Mucosa of descending colon (tissue), 3 donors: ENCODE results near the gene SND1. TPM values are rescaled to one million over a fixed set of nuclear protein-coding genes. Genes with fewer than 3 reads are reported as not detected.

Source experiments
- ATAC-seq: fragments of 200-7000 bp; cut with Tn5 transposase; one replicate; pipeline ENCODE4 v1.9.1; 2020; ENCODE audit warnings: mild to moderate bottlenecking, moderate library complexity
- DNase-seq, 3 donors: peaks; one replicate each; pipeline ENCODE4 v3.0.0-alpha.2; 2020
- H3K36me3 ChIP-seq: fragments of 200-600 bp; one replicate; pipeline ENCODE4 v1.8.0; 2021; ENCODE audit warnings: low read depth, mild to moderate bottlenecking
- H3K4me1 ChIP-seq: fragments of 200-600 bp; one replicate; pipeline ENCODE4 v1.8.0; 2021; ENCODE audit warnings: low read depth, mild to moderate bottlenecking
- H3K4me3 ChIP-seq: fragments of 200-600 bp; one replicate; pipeline ENCODE4 v1.8.0; 2021; ENCODE audit warnings: mild to moderate bottlenecking
- H3K9me3 ChIP-seq: fragments of 200-600 bp; one replicate; pipeline ENCODE4 v1.8.0; 2021; ENCODE audit warnings: mild to moderate bottlenecking
- intact Hi-C, 2 donors: fragments of 100-400 bp; cut with DNase I in 1 of 2; cut with micrococcal nuclease in 1 of 2; formaldehyde crosslinking; loops; one replicate each; pipeline versions ENCODE4 v1.11.0 to v1.11.1; 2022; cut with DNase I, micrococcal nuclease
- total RNA-seq, 3 donors: library from RNA; stranded (reverse); fragmentation: NEBNext Ultra II Directional in 2 of 3; extraction: Animal tissue kit (Norgen Biotek cat#: 25700) in 2 of 3; gene quantifications; one replicate each; pipeline versions ENCODE4 v1.2.1 to v1.2.4, GENCODE V29; 2021 to 2023
- TF ChIP-seq, protein P1 (sequence below): fragments of 200-600 bp; IDR thresholded peaks from one replicate; pipeline ENCODE4 v1.8.0; 2022; ENCODE audit warnings: antibody characterized with exemption, mild to moderate bottlenecking
- donor health status: DM: no; HTN: no; CAD: no; lungs with moderate emphysema.
- donor health status: DM: no; HTN: no; CAD: no.
- donor health status: DM: no; HTN: yes; CAD: no.

Gene SND1
- total RNA-seq, 3 donors from 2014 or later = 99.0 to 131 (median 106) TPM

DNA sequence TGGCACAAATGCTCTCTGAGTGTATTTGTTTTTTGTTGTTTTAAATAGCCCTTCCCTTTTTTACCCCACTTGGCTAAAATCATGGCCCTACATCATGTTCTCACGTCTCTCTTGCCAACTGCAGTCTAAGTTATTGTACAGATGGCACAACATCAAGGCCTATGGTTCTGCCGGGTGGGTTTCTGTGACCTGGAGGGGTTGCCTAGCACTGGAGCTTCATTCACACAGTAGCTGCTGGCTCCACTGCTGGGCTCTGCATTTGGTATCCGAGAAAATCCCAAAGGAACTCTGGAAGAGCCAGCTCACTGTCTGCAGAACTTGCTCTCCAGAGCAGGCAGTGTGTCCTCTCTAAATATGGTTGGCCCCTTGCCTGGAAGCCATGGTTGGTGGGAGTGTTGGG lies 258.7 kb downstream of the SND1 start:
- TF ChIP-seq, protein P1, sequence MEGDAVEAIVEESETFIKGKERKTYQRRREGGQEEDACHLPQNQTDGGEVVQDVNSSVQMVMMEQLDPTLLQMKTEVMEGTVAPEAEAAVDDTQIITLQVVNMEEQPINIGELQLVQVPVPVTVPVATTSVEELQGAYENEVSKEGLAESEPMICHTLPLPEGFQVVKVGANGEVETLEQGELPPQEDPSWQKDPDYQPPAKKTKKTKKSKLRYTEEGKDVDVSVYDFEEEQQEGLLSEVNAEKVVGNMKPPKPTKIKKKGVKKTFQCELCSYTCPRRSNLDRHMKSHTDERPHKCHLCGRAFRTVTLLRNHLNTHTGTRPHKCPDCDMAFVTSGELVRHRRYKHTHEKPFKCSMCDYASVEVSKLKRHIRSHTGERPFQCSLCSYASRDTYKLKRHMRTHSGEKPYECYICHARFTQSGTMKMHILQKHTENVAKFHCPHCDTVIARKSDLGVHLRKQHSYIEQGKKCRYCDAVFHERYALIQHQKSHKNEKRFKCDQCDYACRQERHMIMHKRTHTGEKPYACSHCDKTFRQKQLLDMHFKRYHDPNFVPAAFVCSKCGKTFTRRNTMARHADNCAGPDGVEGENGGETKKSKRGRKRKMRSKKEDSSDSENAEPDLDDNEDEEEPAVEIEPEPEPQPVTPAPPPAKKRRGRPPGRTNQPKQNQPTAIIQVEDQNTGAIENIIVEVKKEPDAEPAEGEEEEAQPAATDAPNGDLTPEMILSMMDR = no peak
- Histone ChIP-seq H3K36me3 (no peaks in the 10 kb centered on the region), H3K4me3 (no peak overlapping the region), H3K9me3 (no peaks in the 10 kb centered on the region), H3K4me1 (peaks cover 47% of the 10 kb centered on the region)
- intact Hi-C loops = no loop called here
- ATAC-seq (no peak), DNase-seq (no peak)

DNA sequence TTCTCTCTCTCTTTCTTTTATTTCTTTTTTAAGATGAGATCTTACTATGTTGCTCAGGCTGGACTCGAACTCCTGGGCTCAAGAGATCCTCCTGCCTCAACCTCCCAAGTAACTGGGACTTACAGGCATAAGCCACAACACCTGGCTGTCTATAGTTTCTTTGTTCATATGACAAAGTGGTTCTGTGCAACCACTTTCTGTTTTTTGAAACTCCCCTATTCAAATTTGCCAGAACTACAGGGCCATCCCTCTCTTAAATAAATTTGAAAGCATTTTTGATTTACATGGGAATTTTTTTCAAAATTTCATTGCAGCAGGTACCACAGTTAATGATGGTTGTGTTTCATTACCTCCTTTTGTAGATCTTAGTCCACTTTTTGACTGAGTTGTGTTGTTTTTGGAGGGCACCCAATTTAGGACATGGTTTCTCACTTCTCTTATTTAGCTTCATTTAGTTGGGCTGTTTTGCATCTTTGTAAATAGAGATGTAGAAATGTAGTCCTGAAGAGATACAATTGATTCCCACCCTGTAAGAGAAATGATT lies 260.0 kb downstream of the SND1 start:
- TF ChIP-seq, protein P1 = no peak
- H3K36me3 ChIP-seq = no peaks in the 10 kb centered on the region
- H3K4me1 ChIP-seq = peaks cover 46% of the 10 kb centered on the region
- DNase-seq (no peak), ATAC-seq (no peak)
- no peaks in the 10 kb centered on the region for H3K9me3 ChIP-seq
- intact Hi-C loops = no loop called here
- no peak overlapping the region for H3K4me3 ChIP-seq

DNA sequence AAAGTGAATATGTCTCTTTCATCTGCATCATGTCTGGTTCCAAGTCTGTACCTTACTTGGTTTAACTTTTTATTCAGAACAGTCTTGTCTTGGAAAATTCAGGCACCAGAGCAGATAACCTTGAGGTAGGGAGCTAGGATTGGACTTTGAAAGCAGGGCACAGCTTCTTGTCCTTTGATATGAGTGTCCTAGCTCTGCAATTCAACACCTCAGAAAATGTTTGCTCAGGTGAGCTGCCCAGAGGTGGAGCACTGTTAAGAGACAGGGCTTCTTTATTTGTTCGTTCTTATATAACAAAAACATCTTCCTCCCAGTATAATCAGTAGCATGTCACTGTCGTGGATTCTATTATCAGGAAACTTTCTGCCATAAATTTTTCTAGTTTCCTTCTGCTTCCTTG lies 260.9 kb downstream of the SND1 start:
- peak; percentile 53 for ATAC-seq
- DNase-seq = peak in 1 of 3 donors; percentile 34
- no peaks in the 10 kb centered on the region for H3K36me3 ChIP-seq
- H3K9me3 ChIP-seq = no peaks in the 10 kb centered on the region
- TF ChIP-seq, protein P1 = no peak
- no peak overlapping the region for H3K4me3 ChIP-seq
- peaks cover 39% of the 10 kb centered on the region for H3K4me1 ChIP-seq
- intact Hi-C loops = no loop called here

DNA sequence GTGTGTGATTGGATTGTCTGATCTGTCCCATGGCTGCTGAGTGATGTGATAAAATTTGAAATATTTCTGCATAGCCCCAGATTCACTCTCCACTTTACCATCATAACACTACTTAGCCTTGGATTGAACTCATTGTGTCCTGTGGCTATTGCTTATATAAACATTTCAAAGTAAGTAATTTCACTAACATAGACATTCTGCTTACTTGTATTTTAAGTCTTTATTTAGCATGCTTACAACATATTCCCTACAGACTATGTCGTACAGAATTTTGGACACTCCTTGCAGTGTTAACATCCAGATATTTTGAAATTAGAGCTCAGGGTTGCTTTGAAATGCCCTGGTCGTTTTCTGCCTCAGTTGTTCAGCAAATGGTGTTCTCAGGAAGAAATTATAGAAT lies 261.7 kb downstream of the SND1 start:
- DNase-seq (no peak), ATAC-seq (no peak)
- intact Hi-C loops = no loop called here
- Histone ChIP-seq H3K4me1 (peaks cover 32% of the 10 kb centered on the region), H3K4me3 (no peak overlapping the region), H3K36me3 (no peaks in the 10 kb centered on the region), H3K9me3 (no peaks in the 10 kb centered on the region)
- TF ChIP-seq, protein P1 = no peak

DNA sequence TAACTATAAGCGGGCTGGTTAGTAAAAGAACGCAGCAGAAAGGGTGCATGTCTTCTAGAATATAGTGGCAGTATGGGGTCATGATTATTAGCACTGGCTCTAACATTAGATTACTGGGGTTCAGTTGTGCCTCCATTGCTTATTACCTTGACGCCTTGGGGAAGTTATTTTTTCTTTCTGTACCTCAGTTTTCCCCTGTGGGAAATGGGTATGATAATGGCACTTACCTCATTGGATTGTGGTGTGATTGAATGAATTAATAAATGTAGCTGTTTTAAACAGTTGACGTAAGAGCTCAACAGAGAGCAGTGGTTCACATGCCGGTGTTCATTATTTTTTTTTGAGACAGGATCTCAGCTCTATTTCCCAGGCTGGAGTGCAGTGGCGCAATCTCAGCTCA lies 262.7 kb downstream of the SND1 start:
- no peaks in the 10 kb centered on the region for H3K36me3 ChIP-seq
- DNase-seq = no peak
- intact Hi-C loops = no loop called here

More for the DNA sequence above, 262.7 kb downstream of the SND1 start:
- H3K9me3 ChIP-seq = no peaks in the 10 kb centered on the region
- TF ChIP-seq, protein P1 = no peak
- H3K4me1 ChIP-seq = peaks cover 24% of the 10 kb centered on the region
- ATAC-seq = no peak
- H3K4me3 ChIP-seq = no peak overlapping the region
